WTC11 (cell line): ENCODE data around the gene BMP8A. TPM values are rescaled to one million over a fixed set of nuclear protein-coding genes. Genes with fewer than 3 reads are reported as not detected.

Experiments used
- ATAC-seq: fragments of 200-7000 bp; cut with Tn5 transposase; 2 replicates; pipeline ENCODE4 v1.10.0; 2021; ENCODE audit warnings: mild to moderate bottlenecking, moderate library complexity
- CTCF ChIA-PET: fragments of 300-600 bp; sonication (Branson Sonifier 250); formaldehyde crosslinking; loops from one replicate; lab custom pipeline; 2021; ENCODE audit warnings: antibody characterized with exemption; lab: Charles Lee
- POLR2A ChIA-PET: fragments of 350-600 bp; sonication (Branson Sonifier 250); formaldehyde crosslinking; loops from one replicate; lab custom pipeline; 2021; ENCODE audit warnings: antibody characterized with exemption; lab: Charles Lee
- DNase-seq: peaks from one replicate; pipeline ENCODE4 v3.0.0; 2021; ENCODE audit warnings: low spot score
- H3K27ac Mint-ChIP-seq: 2 replicates; pipeline ENCODE4 v1.8.0; 2021; ENCODE audit warnings: mixed read lengths
- H3K27me3 Mint-ChIP-seq: 2 replicates; pipeline ENCODE4 v1.8.0; 2021; ENCODE audit warnings: low read depth, mild to moderate bottlenecking, moderate library complexity, mixed read lengths
- H3K36me3 Mint-ChIP-seq: 2 replicates; pipeline ENCODE4 v1.8.0; 2021; ENCODE audit warnings: mixed read lengths
- H3K4me1 Mint-ChIP-seq: 2 replicates; pipeline ENCODE4 v1.8.0; 2022; ENCODE audit warnings: mixed read lengths
- H3K4me3 Mint-ChIP-seq: 2 replicates; pipeline ENCODE4 v1.8.0; 2021; ENCODE audit warnings: mild to moderate bottlenecking, moderate library complexity, mixed read lengths
- H3K9me3 Mint-ChIP-seq: 2 replicates; pipeline ENCODE4 v1.8.0; 2021; ENCODE audit warnings: mixed read lengths
- AFF4 ChIP-seq: sonication (generic); formaldehyde crosslinking; IDR thresholded peaks from 2 replicates; pipeline ENCODE4 v1.8.1; 2023; ENCODE audit warnings: mild to moderate bottlenecking, missing genetic modification reagents, borderline replicate concordance
- ATF6 ChIP-seq: sonication (generic); formaldehyde crosslinking; IDR thresholded peaks from 2 replicates; pipeline ENCODE4 v1.8.1; 2023; ENCODE audit warnings: mild to moderate bottlenecking, missing genetic modification reagents
- CREB1 ChIP-seq: sonication (generic); formaldehyde crosslinking; IDR thresholded peaks from 2 replicates; pipeline ENCODE4 v1.8.0; 2023; ENCODE audit warnings: mild to moderate bottlenecking, missing genetic modification reagents
- E2F4 ChIP-seq: sonication (generic); formaldehyde crosslinking; IDR thresholded peaks from 2 replicates; pipeline ENCODE4 v1.8.1; 2022; ENCODE audit warnings: low read depth, mild to moderate bottlenecking, moderate library complexity, missing genetic modification reagents, borderline replicate concordance
- E2F5 ChIP-seq: sonication (generic); formaldehyde crosslinking; IDR thresholded peaks from 2 replicates; pipeline ENCODE4 v1.8.1; 2022; ENCODE audit warnings: mild to moderate bottlenecking, moderate library complexity, missing genetic modification reagents
- EMX1 ChIP-seq: fragments of 250-450 bp; sonication (Bioruptor Pico); IDR thresholded peaks from 2 replicates; pipeline ENCODE4 v1.8.0; 2021; ENCODE audit warnings: mild to moderate bottlenecking
- ETV6 ChIP-seq: sonication (generic); formaldehyde crosslinking; IDR thresholded peaks from 2 replicates; pipeline ENCODE4 v1.8.1; 2022; ENCODE audit warnings: mild to moderate bottlenecking, missing genetic modification reagents
- GABPB1 ChIP-seq: sonication (generic); formaldehyde crosslinking; IDR thresholded peaks from 2 replicates; pipeline ENCODE4 v1.8.1; 2023; ENCODE audit warnings: mild to moderate bottlenecking, missing genetic modification reagents
- IRF2 ChIP-seq: sonication (generic); formaldehyde crosslinking; IDR thresholded peaks from 2 replicates; pipeline ENCODE4 v1.8.0; 2022; ENCODE audit warnings: low read depth, missing genetic modification reagents, borderline replicate concordance
- JAZF1 ChIP-seq: fragments of 250-450 bp; sonication (Bioruptor Pico); IDR thresholded peaks from 2 replicates; pipeline ENCODE4 v1.9.0; 2021; ENCODE audit warnings: moderate library complexity, mild to moderate bottlenecking, inconsistent platforms
- RELA ChIP-seq: sonication (generic); formaldehyde crosslinking; IDR thresholded peaks from 2 replicates; pipeline ENCODE4 v1.8.1; 2022; ENCODE audit warnings: missing genetic modification reagents, mild to moderate bottlenecking, borderline replicate concordance
- RORB ChIP-seq: fragments of 250-450 bp; sonication (Bioruptor Pico); IDR thresholded peaks from 2 replicates; pipeline ENCODE4 v1.9.0; 2021; ENCODE audit warnings: mild to moderate bottlenecking
- TCF7 ChIP-seq: sonication (generic); formaldehyde crosslinking; IDR thresholded peaks from 2 replicates; pipeline ENCODE4 v1.8.0; 2022; ENCODE audit warnings: mild to moderate bottlenecking, low read depth, missing genetic modification reagents, moderate library complexity
- USF1 ChIP-seq: sonication (generic); formaldehyde crosslinking; IDR thresholded peaks from 2 replicates; pipeline ENCODE4 v1.8.0; 2022; ENCODE audit warnings: mild to moderate bottlenecking, missing genetic modification reagents
- ZBTB21 ChIP-seq: sonication (generic); formaldehyde crosslinking; IDR thresholded peaks from 2 replicates; pipeline ENCODE4 v1.8.1; 2023; ENCODE audit warnings: mild to moderate bottlenecking, missing genetic modification reagents, borderline replicate concordance
- ZNF219 ChIP-seq: sonication (generic); formaldehyde crosslinking; IDR thresholded peaks from 2 replicates; pipeline ENCODE4 v1.8.0; 2023; ENCODE audit warnings: missing genetic modification reagents, mild to moderate bottlenecking, borderline replicate concordance
- ZNF263 ChIP-seq: sonication (generic); formaldehyde crosslinking; IDR thresholded peaks from 2 replicates; pipeline ENCODE4 v1.8.1; 2022; ENCODE audit warnings: low read depth, mild to moderate bottlenecking, moderate library complexity, missing genetic modification reagents
- ZNF396 ChIP-seq: fragments of 250-450 bp; sonication (Bioruptor Pico); IDR thresholded peaks from 2 replicates; pipeline ENCODE4 v1.8.0; 2021; ENCODE audit warnings: mild to moderate bottlenecking, moderate library complexity, borderline replicate concordance
- ZNF416 ChIP-seq: fragments of 250-450 bp; sonication (Bioruptor Pico); IDR thresholded peaks from 2 replicates; pipeline ENCODE4 v1.9.0; 2021; ENCODE audit warnings: mild to moderate bottlenecking, inconsistent platforms
- ZNF512 ChIP-seq: sonication (generic); formaldehyde crosslinking; IDR thresholded peaks from 2 replicates; pipeline ENCODE4 v1.8.1; 2022; ENCODE audit warnings: missing genetic modification reagents, borderline replicate concordance
- ZNF532 ChIP-seq: fragments of 250-450 bp; sonication (Bioruptor Pico); IDR thresholded peaks from 2 replicates; pipeline ENCODE4 v1.9.0; 2021; ENCODE audit warnings: mild to moderate bottlenecking, borderline replicate concordance
- total RNA-seq: library from RNA; stranded (reverse); gene quantifications from 3 replicates; pipeline ENCODE4 v1.2.3, GENCODE V29; 2021

BMP8A gene
- total RNA-seq, 1 experiment from 2014 or later = 0.94 TPM

- TF ChIP-seq GABPB1 (CRISPR knock-in tag) (no peak), ZBTB21 (no peak), ZNF219 (CRISPR knock-in tag) (no peak), ETV6 (CRISPR knock-in tag) (no peak), ATF6 (CRISPR knock-in tag) (no peak), E2F5 (CRISPR knock-in tag) (no peak), AFF4 (CRISPR knock-in tag) (no peak), CREB1 (CRISPR knock-in tag) (no peak), RORB (no peak), ZNF263 (no peak)
Observed at GRCh38 chr1:39481289-39481688, 10.1 kb upstream of the BMP8A start (continued).

GRCh38 chr1:39483276-39483675, 8.2 kb upstream of the BMP8A start:
- ATAC-seq = no peak
- H3K27ac Mint-ChIP-seq = 0 out of 2 replicates have a peak overlapping the region, but pooled peaks have one; percentile 42
- no peak for DNase-seq
- H3K9me3 Mint-ChIP-seq = no peaks in the 10 kb centered on the region
- H3K36me3 Mint-ChIP-seq = peaks cover 71% of the 10 kb centered on the region
- no peak overlapping the region for H3K4me3 Mint-ChIP-seq
- H3K27me3 Mint-ChIP-seq = peaks cover 1% of the 10 kb centered on the region; the same call in 1 of the 2 replicates
- POLR2A ChIA-PET = interaction anchor here (0.7 kb wide), 1 partner anchor 924 kb away, joined by 5 read pairs; no protein-coding TSS in a partner anchor
- no peaks in the 10 kb centered on the region for H3K4me1 Mint-ChIP-seq
- CTCF ChIA-PET = no interaction called here
- TF ChIP-seq IRF2 (no peak), ZNF396 (no peak), JAZF1 (CRISPR knock-in tag) (no peak), RORB (no peak), RELA (CRISPR knock-in tag) (no peak), E2F4 (CRISPR knock-in tag) (no peak), ZNF532 (CRISPR knock-in tag) (no peak), USF1 (CRISPR knock-in tag) (no peak), ZNF512 (no peak), ZNF416 (CRISPR knock-in tag) (no peak), EMX1 (CRISPR knock-in tag) (no peak), TCF7 (CRISPR knock-in tag) (no peak)
